Activated CD8-positive, alpha-beta memory T cell treated with anti-CD3 and anti-CD28 coated beads for 1 hour (primary cell): Measurements from ENCODE around the gene GCK.

Source experiments
- DNase-seq, 2 donors: peaks; one replicate each; pipeline ENCODE4 v3.0.0-alpha.2; 2020; ENCODE audit warnings: low read depth in 1 of 2; ENCODE audit errors: extremely low read depth in 1 of 2

The GCK gene

GRCh38 chr7:44108768-44109750, 80.2 kb downstream of the GCK start:
- no peak for DNase-seq

- no peak for DNase-seq
Observed at GRCh38 chr7:44107961-44108767, 81.1 kb downstream of the GCK start.

DNA sequence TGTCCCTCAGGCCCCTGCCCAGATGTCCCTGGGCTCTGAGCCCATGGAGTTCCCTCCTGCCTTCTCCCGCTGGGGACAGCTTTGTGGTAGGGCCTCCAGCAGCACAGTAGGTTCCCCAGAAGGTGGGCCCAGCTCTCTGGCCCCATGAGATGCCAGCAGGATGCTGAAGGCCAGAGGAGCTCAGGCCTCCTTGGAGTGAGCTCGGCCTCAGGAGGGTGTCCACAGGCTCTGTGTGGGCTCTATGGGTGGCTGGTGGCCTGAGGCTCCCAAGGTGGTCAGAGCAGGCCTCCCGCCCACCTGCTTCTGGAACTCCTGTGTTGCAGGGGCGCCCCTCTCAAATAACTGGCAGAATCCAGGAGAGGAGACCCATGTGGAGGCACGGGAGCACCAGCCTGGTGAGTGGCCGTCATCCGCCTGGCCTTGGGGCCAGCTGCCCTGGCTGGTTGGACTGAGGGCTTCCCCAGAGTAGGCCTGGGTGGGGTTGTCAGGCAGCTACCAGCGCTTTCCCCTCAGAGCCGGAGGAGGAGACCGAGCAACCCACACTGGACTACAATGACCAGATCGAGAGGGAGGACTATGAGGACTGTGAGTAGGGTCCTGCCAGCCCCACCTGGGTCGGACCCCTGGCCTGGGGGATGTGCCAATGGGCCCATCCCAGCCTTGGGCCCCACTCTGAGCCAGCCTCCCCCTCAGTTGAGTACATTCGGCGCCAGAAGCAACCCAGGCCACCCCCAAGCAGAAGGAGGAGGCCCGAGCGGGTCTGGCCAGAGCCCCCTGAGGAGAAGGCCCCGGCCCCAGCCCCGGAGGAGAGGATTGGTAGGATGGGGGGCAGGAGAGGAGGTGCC, 81.9 kb downstream of the GCK start:
- no peak for DNase-seq

DNA sequence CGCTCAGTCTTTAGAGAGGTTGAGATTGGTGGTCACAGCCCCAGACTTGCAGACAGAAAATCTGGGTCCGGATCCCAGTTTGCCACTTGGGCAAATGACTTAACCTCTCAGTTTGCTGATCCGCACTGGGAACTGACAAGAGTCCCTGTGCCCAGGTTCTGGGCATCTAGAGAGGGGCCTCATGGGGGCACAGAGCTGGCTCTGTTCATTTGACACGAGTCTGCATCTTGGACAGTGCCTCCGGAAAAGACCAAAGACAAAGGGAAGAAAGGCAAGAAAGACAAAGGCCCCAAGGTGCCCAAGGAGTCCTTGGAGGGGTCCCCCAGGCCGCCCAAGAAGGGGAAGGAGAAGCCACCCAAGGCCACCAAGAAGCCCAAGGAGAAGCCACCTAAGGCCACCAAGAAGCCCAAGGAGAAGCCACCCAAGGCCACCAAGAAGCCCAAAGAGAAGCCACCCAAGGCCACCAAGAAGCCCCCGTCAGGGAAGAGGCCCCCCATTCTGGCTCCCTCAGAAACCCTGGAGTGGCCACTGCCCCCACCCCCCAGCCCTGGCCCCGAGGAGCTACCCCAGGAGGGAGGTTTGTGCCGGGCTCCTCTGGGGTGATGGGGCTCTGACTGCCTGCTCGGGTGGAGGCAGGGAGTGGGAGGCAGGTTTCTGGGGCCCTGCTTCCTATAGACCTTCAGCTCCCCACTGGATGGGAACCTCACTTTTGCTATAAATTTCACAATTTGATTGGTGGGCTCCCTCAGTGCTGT, 82.8 kb downstream of the GCK start:
- no peak for DNase-seq

DNA sequence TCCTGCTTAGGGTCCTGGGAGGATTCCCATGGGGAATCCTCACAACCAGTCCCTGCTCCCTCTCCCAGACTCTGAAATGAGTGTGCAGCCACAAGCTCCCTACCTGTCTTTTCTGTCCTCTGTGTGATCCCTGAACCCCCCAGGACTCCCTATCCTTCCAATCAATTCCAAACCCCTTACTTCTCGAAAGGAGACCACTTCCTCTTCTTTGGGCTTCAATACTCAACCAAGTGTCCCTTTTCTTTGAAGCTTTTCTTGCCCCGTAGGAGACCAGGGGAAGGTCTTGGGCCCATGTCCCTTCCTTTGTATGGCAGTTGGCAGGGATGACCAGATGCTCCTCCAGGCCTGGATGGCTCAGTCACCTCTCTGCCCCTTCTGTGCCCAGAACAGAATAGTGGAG, 83.4 kb downstream of the GCK start:
- DNase-seq: no peak

GRCh38 chr7:44104860-44105771, 84.1 kb downstream of the GCK start:
- DNase-seq: no peak

DNA sequence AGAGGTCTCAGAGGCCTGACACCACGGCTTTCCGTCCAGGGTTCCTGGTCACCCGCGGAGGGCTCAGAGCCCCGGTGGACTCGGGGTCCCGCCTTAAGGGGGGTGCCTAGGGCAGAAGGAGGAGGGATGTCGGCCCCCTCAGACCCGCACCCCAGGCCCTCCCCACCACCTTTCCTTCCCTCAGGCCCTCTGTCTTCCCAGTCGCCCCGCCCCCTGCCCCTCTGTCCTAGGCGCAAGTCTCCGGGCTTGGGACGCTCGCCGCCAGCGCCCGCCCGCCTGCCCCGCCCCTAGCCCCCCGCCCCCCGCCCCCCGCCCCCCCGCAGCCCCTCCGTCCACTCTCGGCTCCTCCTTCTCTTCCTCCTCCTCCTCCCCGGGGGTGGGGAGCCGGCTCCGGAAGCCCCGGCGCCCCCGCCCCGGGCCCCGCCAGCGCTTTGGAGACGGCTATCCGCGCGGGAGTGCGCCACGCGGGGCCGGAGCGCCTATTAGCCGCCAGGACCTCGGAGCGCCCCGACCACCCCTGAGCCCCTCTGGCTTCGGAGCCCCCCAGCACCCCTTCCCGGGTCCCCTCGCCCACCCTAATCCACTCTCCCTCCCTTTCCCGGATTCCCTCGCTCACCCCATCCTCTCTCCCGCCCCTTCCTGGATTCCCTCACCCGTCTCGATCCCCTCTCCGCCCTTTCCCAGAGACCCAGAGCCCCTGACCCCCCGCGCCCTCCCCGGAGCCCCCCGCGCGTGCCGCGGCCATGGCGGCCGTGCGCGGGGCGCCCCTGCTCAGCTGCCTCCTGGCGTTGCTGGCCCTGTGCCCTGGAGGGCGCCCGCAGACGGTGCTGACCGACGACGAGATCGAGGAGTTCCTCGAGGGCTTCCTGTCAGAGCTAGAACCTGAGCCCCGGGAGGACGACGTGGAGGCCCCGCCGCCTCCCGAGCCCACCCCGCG, 85.0 kb downstream of the GCK start, which contains the start of gene AEBP1:
Gene AEBP1, plus strand, starts transcription at position 423 of the 937 bp plus-strand sequence. Its CDS starts 321 bp downstream, at position 744.
- no peak for DNase-seq

GRCh38 chr7:44103566-44103922, 85.7 kb downstream of the GCK start:
- no peak for DNase-seq

- no peak for DNase-seq
Observed at GRCh38 chr7:44102846-44103565, 86.2 kb downstream of the GCK start.

DNA sequence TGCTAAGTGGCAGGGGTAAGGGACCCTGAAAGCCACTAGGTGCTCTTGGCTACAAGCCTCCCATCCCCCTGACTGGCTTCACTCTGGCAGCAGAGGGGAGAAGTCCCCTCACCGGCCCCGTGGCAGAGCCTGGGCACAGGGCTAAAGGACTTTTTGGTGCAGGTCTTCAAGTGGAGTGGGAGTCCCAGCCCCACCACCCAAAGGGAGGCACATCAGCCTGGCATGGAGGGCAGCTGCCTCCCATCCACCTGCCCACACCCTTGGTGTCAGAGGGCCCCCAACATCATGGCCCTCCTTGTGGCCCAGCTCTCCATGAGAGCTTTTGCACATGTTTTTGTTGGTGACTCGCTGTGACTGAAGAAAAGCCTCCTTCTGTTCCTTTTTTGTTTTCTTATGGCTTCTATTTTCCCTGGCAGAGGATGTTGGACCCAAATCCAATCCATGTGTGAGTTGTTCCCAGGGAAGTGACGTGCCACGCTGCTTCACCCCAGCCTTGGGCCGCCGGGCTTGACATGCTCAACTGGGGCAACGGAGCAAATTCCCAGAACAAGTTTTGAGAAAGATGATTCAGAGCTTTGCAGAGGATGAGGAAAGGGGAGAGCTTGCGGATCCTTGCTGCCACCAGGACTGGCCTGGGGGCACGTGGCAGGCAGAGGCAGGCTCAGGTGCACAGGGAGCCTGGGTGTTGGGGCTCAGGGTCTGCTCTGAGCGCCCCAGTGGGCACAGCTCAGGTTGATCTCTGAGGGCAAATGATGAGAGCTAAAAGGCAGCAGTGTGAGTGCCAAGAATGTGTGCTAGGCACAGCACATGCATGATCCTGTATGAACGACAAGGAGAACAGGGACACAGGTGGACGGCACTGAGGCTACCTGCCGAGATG, 87.0 kb downstream of the GCK start:
- no peak for DNase-seq

GRCh38 chr7:44101303-44101965, 87.8 kb downstream of the GCK start:
- DNase-seq: no peak

- DNase-seq: no peak
Observed at GRCh38 chr7:44100458-44101302, 88.6 kb downstream of the GCK start.

DNA sequence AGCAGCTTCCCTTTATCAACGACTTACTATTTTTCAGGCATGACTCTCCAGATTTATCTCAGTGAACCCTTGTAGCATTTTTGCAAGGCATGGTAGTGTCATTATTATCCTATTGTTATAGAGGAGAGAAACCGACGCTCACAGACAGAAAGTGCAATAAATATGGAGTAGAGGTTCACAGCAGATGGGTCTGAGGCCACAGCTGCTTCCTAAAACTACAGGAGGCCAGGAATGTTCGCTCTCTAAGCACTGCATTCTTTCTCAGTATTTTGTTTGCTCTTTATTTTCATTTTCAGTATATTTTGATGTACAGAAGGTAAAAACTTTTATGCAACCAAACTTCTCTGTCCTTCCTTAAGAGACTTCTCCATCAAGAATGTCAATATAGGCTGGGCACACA, 89.6 kb downstream of the GCK start:
- DNase-seq: no peak

DNA sequence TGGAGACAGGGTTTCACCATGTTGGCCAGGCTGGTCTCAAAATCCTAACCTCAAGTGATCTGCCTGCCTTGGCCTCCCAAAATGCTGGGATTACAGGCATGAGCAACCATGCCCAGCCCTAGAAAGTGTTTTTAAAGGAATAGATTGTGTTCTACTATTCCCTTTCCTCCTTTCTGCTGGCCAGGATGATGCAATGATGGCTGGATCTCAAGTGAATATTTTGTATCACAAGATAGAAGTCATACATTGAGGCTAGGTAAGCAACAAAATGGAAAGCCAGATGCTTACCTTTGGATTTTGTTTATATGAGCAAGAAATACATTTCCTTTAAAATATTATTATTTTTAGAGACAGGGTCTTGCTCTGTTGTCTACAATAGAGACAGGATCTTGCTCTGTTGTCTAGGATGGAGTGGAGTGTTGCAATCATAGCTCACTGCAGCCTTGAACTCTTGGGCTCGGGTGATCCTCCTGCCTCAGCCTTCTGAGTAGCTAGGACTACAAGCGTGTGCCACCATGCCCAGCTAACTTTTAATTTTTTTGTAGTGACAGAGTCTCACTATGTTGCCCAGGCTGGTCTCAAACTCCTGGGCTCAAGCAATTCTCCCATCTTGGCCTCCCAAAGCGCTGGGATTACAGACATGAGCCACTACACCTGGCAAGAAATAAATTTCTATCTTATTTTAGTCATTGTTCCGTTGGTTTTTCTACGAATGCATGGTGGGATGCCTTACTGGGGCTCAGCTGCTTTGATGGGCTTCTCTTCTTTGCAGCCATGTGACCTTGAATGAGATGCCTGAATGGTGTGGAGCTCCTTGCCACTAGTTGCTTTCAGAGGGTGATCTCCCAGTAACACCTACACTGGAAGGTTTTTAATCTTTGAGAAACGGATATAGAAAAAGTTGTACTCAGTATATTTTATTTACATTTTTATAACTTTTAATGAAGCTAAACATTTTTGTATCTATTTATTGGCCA, 90.9 kb downstream of the GCK start:
- DNase-seq: no peak
